Right forelimb (tissue), 1 donor: ENCODE results near the gene MED12L.

Source experiments
- DNase-seq: peaks from one replicate; pipeline ENCODE4 v3.0.0-alpha.2; 2018

MED12L gene

GRCh38 chr3:151091685-151092345 is 6.4 kb downstream of the MED12L start:
- no peak for DNase-seq

- no peak for DNase-seq
Measured at GRCh38 chr3:151093148-151093547, 7.7 kb downstream of the MED12L start.

- no peak for DNase-seq
Measured at GRCh38 chr3:151093905-151094304, 8.4 kb downstream of the MED12L start.

GRCh38 chr3:151096716-151097115 is 11.3 kb downstream of the MED12L start:
- DNase-seq: no peak

GRCh38 chr3:151100076-151100475 is 14.6 kb downstream of the MED12L start:
- DNase-seq: no peak

- DNase-seq: no peak
Measured at GRCh38 chr3:151101270-151101969, 16.0 kb downstream of the MED12L start.

GRCh38 chr3:151106311-151106710 is 20.8 kb downstream of the MED12L start:
- no peak for DNase-seq

- DNase-seq: no peak
Measured at GRCh38 chr3:151107177-151107576, 21.7 kb downstream of the MED12L start.

GRCh38 chr3:151107701-151108100 is 22.2 kb downstream of the MED12L start:
- no peak for DNase-seq

GRCh38 chr3:151109286-151109800 is 23.9 kb downstream of the MED12L start:
- no peak for DNase-seq

GRCh38 chr3:151112731-151113130 is 27.3 kb downstream of the MED12L start:
- DNase-seq: no peak

GRCh38 chr3:151113343-151113742 is 27.9 kb downstream of the MED12L start:
- DNase-seq: no peak

GRCh38 chr3:151117047-151117446 is 31.6 kb downstream of the MED12L start:
- DNase-seq: no peak

GRCh38 chr3:151119188-151119587 is 33.7 kb downstream of the MED12L start:
- no peak for DNase-seq

GRCh38 chr3:151120409-151120808 is 34.9 kb downstream of the MED12L start:
- no peak for DNase-seq

GRCh38 chr3:151121016-151121415 is 35.6 kb downstream of the MED12L start:
- DNase-seq: no peak

- DNase-seq: no peak
Measured at GRCh38 chr3:151123827-151124226, 38.4 kb downstream of the MED12L start.

GRCh38 chr3:151124476-151124875 is 39.0 kb downstream of the MED12L start:
- no peak for DNase-seq

- DNase-seq: no peak
Measured at GRCh38 chr3:151130428-151130827, 45.0 kb downstream of the MED12L start.

GRCh38 chr3:151133175-151133574 is 47.7 kb downstream of the MED12L start:
- DNase-seq: no peak

- no peak for DNase-seq
Measured at GRCh38 chr3:151133917-151134450, 48.5 kb downstream of the MED12L start.

GRCh38 chr3:151135541-151136337 is 50.3 kb downstream of the MED12L start:
- no peak for DNase-seq

GRCh38 chr3:151142929-151143328 is 57.5 kb downstream of the MED12L start:
- no peak for DNase-seq
